HL-60 (cell line): ENCODE results near the gene SBNO2.

Experiments used
- DNase-seq, 2 experiments: peaks; one replicate each; pipeline ENCODE4 v3.0.0-alpha.2; 2010 to 2020; ENCODE audit warnings: low read depth in 1 of 2, low spot score in 1 of 2
- H3K27ac ChIP-seq: fragments of 250-450 bp; sonication (Bioruptor Pico); replicated peaks from 2 replicates; pipeline ENCODE4 v1.5.1; 2020; ENCODE audit warnings: mild to moderate bottlenecking, moderate library complexity
- H3K27me3 ChIP-seq: fragments of 250-450 bp; sonication (Bioruptor Pico); 2 replicates; pipeline ENCODE4 v1.5.1; 2021; ENCODE audit warnings: mild to moderate bottlenecking, moderate library complexity; ENCODE audit not compliant: insufficient read depth, poor library complexity, severe bottlenecking
- H3K4me3 ChIP-seq: replicated peaks from 2 replicates; pipeline ENCODE4 v1.5.1; 2011; ENCODE audit warnings: mild to moderate bottlenecking, control low read depth, low read length; ENCODE audit not compliant: insufficient read depth
- CTCF ChIP-seq: IDR thresholded peaks from one replicate; pipeline ENCODE4 v1.5.1; 2011; ENCODE audit warnings: low read length, control low read depth, inconsistent platforms; ENCODE audit not compliant: insufficient read depth
- GABPA ChIP-seq: IDR thresholded peaks from 2 replicates; pipeline ENCODE4 v1.6.1; 2012; ENCODE audit warnings: low read depth
- POLR2AphosphoS5 ChIP-seq: IDR thresholded peaks from 2 replicates; pipeline ENCODE4 v1.6.1; 2012; ENCODE audit warnings: low read depth
- REST ChIP-seq: IDR thresholded peaks from 2 replicates; pipeline ENCODE4 v1.6.1; 2012; ENCODE audit warnings: low read depth; ENCODE audit not compliant: insufficient replicate concordance
- SPI1 ChIP-seq: IDR thresholded peaks from 2 replicates; pipeline ENCODE4 v1.6.1; 2012; ENCODE audit warnings: low read depth, mild to moderate bottlenecking, borderline replicate concordance

SBNO2 gene

GRCh38 chr19:1094978-1095701 lies 78.9 kb downstream of the SBNO2 start, which contains the start of gene POLR2E:
Gene POLR2E (minus strand): TSS chr19:1095375. CDS start chr19:1095315, 60 bp downstream.
- TF ChIP-seq POLR2AphosphoS5 = peak; percentile 70; the same call in 1 of the 2 replicates
- TF ChIP-seq SPI1 = no peak
- Histone ChIP-seq H3K27me3 (no peaks in the 10 kb centered on the region), H3K4me3 (peak within 1 kb of the TSS; percentile 85), H3K27ac (peak within 1 kb of the TSS; percentile 72)
- DNase-seq = peak; percentile 95 to 98

- H3K27me3 ChIP-seq = no peaks in the 10 kb centered on the region
- H3K27ac ChIP-seq = peak overlapping the region; percentile 72
- H3K4me3 ChIP-seq = peak overlapping the region; percentile 85
- no peak for DNase-seq
- TF ChIP-seq GABPA (no peak), POLR2AphosphoS5 (no peak), CTCF (no peak), SPI1 (no peak), REST (no peak)
These were observed 79.5 kb downstream of the SBNO2 start for GRCh38 chr19:1094655-1094977.

GRCh38 chr19:1093811-1094553 lies 80.1 kb downstream of the SBNO2 start:
- Histone ChIP-seq H3K27me3 (no peaks in the 10 kb centered on the region), H3K4me3 (peak overlapping the region; percentile 85), H3K27ac (peak overlapping the region; percentile 72)
- no peak for DNase-seq
- TF ChIP-seq POLR2AphosphoS5 (no peak), GABPA (no peak), REST (no peak), CTCF (no peak), SPI1 (no peak)

GRCh38 chr19:1093330-1093729 lies 80.7 kb downstream of the SBNO2 start:
- Histone ChIP-seq H3K4me3 (no peak overlapping the region), H3K27me3 (no peaks in the 10 kb centered on the region), H3K27ac (peak overlapping the region; percentile 72)
- DNase-seq = no peak
- no peak for TF ChIP-seq SPI1
- TF ChIP-seq REST = no peak
- TF ChIP-seq CTCF = no peak
- no peak for TF ChIP-seq POLR2AphosphoS5
- TF ChIP-seq GABPA = no peak
